GM12872 (cell line): Measurements from ENCODE around the gene ESPN.

Experiments used
- TF ChIP-seq, protein P1 (sequence below): IDR thresholded peaks from 3 replicates; pipeline ENCODE4 v1.5.1; 2011; ENCODE audit warnings: low read depth, mild to moderate bottlenecking, low read length, moderate library complexity; ENCODE audit not compliant: insufficient read depth

The ESPN gene

DNA sequence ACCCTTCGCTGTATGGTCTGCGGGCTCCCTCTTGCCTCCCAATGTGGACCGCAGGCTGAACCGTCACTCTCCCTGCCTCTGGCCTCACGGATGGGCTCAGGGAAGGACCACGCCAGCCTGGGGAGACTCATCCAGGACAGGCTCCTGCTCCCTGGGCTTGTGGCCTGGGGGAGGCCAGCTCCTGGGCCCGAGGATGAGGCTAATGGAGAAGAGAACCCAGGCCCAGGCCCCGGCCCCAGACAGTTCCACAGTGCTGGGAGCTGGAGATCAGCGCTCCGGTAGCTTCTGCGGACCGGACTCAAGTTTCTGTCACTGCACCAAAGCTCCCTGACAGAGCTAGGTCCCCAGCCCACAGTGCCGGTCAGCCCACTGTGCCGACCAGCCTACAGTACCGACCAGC lies 80.3 kb downstream of the ESPN start:
- TF ChIP-seq, protein P1, sequence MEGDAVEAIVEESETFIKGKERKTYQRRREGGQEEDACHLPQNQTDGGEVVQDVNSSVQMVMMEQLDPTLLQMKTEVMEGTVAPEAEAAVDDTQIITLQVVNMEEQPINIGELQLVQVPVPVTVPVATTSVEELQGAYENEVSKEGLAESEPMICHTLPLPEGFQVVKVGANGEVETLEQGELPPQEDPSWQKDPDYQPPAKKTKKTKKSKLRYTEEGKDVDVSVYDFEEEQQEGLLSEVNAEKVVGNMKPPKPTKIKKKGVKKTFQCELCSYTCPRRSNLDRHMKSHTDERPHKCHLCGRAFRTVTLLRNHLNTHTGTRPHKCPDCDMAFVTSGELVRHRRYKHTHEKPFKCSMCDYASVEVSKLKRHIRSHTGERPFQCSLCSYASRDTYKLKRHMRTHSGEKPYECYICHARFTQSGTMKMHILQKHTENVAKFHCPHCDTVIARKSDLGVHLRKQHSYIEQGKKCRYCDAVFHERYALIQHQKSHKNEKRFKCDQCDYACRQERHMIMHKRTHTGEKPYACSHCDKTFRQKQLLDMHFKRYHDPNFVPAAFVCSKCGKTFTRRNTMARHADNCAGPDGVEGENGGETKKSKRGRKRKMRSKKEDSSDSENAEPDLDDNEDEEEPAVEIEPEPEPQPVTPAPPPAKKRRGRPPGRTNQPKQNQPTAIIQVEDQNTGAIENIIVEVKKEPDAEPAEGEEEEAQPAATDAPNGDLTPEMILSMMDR, result no peak

DNA sequence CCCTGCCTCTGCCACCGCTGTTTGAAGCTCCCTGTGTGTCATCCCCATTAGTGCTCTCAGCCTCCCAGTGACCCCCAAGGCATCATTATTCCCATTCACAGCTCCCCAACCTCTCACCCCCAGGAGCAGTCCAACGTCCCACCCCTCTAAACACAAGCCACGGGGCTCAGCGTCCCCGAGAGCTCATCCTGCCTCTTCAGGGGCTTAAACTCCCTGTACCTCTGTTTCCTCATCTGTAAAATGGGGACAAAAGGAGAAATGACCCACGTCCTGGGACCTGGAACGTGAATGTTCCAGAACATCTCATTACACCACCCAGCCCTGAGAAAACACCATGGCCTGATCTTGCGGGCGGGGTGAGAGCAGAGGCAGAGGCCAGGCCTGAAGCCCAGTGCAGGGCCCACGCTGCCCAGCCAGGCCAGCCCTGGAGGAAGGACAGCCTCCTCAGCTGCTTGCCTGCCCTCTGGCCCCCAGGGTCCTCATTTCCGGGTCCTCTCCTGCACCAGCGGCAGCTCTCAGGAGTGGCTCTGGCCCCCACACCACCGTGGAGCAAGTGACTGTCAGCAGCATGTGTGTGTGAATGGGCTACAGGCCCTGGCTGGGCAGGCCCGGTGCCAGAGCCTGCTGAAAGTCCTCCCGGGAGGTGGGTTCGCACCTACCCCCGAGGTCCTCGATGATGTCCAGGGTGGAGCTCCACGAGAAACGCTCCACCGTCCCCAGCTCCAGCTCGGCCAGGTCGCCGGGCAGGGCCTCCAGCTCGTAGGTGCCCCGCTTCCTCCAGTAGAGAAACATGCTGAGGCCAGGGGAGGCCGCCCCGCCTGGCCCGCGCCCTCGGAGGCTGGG lies 81.0 kb downstream of the ESPN start:
- TF ChIP-seq, protein P1, result no peak

DNA sequence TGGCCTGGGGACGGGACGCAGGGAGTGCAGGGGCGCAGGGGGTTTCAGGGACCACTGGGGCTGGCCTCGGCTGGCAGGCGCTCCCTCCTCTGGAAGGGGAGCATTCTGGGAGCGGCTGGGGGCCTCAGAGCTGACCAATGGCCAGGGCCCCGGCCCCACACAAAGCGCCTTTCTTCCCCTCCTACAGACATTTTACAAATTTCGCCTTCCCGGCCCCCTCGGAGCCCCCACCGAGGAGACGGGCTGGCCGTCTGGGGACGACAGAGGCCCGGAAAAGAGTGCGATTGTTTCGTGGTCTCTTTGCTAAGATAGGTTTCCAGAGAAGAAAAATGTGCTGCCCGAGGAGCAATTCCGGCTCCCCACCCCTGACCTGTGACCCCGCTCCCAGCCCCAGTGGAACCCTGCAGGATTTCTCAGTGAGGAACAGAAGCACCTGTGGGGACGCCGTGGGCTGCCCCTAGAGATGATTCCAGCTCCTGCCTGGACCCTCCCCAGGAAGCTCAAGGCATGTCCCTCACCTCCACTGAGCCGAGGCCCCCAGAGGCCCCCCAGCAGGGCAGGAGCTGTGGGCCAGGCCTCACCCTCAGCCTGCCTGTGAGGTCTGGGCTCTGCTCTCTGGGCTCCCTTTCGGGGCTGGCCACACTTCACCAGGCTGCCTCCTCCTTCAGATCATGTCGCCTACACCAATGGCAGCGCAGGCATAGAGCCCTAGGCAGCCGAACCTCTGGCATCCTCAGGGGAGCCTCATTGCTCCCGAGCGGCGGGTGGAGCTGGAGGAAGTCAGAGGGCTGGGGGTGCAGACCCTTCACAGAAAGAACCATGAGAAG lies 81.8 kb downstream of the ESPN start:
- TF ChIP-seq, protein P1, result no peak

DNA sequence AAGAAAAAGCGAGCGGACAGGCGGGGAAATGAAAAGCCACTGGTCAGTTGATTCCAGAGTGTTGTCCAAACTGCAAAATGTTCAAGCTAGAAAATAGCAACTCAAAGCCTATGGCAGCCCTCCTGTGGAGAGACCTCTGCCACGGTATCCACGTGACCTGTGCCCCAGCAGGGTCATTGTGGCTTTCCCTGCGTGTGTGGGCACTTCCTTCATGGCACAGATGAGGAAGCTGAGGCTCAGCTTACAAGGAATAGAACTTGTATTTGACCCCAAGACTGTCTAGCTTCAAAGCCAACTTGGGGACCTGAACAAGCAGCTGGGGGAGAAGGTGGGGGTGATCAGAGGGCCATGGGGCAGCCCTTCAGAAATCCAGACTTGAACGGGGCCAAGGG lies 82.5 kb downstream of the ESPN start:
- TF ChIP-seq, protein P1, result no peak

DNA sequence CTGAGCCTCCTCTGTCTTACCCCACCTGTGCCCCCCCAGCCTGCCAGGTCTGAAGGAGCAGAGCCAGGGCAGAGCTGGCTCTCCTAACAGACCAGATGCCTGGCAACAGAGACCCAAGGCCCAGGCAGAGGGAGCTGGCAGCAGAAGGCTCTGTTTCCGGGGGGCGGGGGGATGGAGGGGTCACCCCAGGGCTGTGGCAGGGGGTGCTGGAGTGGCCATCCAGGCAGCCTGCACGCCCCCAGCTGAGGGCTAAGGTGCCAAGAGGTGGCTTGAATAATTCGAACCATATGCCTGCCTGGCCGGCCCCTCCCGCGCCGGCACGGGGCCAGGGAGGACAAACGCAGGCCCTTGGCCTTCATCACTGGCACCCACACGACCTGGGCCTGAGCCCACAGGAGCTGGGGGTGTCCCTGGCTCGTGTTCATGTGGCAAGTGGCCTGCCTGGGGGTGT lies 82.9 kb downstream of the ESPN start:
- TF ChIP-seq, protein P1, result no peak

DNA sequence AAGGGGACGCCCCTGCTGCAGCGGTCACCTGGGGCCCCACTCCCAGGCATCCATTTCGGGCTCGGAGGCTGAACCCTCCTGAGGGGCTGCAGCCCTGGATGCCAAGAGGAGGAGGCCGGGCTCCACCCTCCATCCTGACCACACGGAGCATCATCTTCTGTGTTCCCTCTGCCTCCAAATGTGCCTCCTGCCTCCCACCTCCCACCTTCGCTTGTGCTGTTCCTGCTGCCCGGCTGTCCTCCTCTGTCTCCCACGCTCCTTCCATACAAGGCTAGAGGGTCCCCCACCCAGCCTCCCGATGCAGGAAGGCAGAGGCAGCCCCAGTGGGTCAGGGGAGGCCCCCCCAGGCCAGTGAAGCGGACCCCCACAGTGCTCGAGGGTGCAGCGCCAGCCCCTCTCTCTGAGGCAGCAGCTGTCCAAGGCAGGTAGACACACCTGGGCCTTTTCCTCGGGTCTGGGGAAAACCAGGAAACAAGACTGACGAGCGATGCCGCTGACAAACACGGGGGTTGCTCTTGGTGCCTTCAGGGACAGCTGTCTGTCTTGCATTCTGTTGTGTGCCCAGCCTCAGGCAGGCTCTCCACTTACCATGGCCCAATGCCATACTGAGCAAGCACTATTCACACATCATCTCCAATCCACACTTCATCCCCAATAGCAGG lies 83.7 kb downstream of the ESPN start:
- TF ChIP-seq, protein P1, result no peak

DNA sequence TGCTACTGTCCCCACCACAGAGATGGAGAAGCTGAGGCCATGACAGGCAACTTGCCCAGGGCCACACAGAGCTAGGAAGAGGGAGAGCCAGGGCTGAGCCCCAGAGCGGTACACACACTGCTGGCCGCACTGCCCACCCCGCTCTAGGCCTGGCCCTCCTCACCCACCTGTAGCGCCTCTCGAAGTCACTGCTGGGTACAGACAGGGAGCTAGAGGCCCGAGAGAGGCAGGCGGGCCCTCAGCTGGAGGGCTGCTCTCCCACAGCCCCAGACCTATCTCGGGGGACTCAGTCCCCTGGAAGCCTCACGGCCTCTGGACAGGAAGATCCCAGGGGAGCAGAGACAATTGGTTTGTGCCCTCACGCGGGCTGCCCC lies 84.2 kb downstream of the ESPN start:
- TF ChIP-seq, protein P1, result no peak
